ENCODE measurements around the gene MYO9A. TPM values are rescaled to one million over a fixed set of nuclear protein-coding genes. Genes with fewer than 3 reads are reported as not detected.

The MYO9A gene
- total and polyA plus RNA-seq, 10 of the 15 experiments (the other 5 are each of a cell fraction or from before 2014, with no cell fraction given): 3.3 to 25.3 (median 12.2) TPM

DNA sequence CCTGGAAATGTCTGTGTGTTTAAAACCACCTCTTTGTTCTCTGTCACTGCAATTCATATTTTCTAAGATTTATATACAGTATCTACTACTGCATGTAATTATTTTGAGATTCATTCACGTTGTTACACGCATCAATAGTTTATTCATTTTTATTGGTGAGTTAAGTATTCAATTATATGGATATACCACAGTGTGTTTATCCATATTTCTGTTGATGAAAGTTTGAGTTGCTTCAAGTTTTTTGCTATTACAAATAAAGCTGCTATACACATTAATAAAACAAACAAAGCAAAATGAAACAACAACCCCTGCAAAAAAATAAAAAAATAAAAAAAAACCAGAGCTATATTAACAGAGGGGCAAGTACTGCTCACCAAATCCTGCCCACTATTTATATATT, 185.3 kb downstream of the MYO9A start:
- BruUV-seq (replicated peaks): no TSS peak
- Histone ChIP-seq H3K27ac (ENCODE audit: control insufficient read depth, insufficient read depth) (no peak overlapping the region), H3K9ac (ENCODE audit: control insufficient read depth, insufficient read depth, low read length) (no peak overlapping the region), H3K4me3 (no peak overlapping the region), H3K4me2 (ENCODE audit: control insufficient read depth, insufficient read depth) (no peak overlapping the region), H2AFZ (ENCODE audit: control insufficient read depth, low read depth, low read length) (no peak overlapping the region), H4K20me1 (ENCODE audit: control insufficient read depth, insufficient read depth) (no peaks in the 10 kb centered on the region), H3K4me1 (ENCODE audit: control insufficient read depth, insufficient read depth, low read length) (no peaks in the 10 kb centered on the region), H3K9me3 (replicated peaks; ENCODE audit: control insufficient read depth, insufficient read depth, low read length) (peaks cover 14% of the 10 kb centered on the region), H3K79me2 (ENCODE audit: control insufficient read depth, insufficient read depth, low read length) (no peaks in the 10 kb centered on the region), H3K36me3 (ENCODE audit: control insufficient read depth in 2 of 2, insufficient read depth in 2 of 2, low read length in 1 of 2) (no peaks in the 10 kb centered on the region; a peak in 1 of 4 replicates), H3K27me3 (replicated peaks in 1 of 2; ENCODE audit: control insufficient read depth in 2 of 2, insufficient read depth in 2 of 2, low read length in 1 of 2) (no peaks in the 10 kb centered on the region)
- ChIA-PET SMC1A (ENCODE audit: uncharacterized antibody, unreplicated experiment) (no interaction called here), RAD21 (ENCODE audit: unreplicated experiment) (no interaction called here), CTCF (no interaction called here), POLR2A (no interaction called here)
- DNase-seq (ENCODE audit: low read depth, low spot score): no peak
- intact Hi-C loops (cut with micrococcal nuclease; ENCODE audit: unreplicated experiment) (loop anchor here (10.0 kb wide), 1 partner anchor 222 kb away; no protein-coding TSS in a partner anchor), in situ Hi-C loops (cut with MboI) (no loop called here)
- FAIRE-seq: no peak
- 100% methylated on average over 2 of the region's 2 CpGs for WGBS (ENCODE audit: insufficient coverage, insufficient replicate concordance, low lambda C conversion rate, missing lambda C conversion rate)
- TF ChIP-seq BCL11A (IDR thresholded peaks at IDR 0.05; ENCODE audit: low read depth, low read length) (no peak), SP1 (IDR thresholded peaks at IDR 0.05; ENCODE audit: low read depth, low read length) (no peak), SUPT20H (IDR thresholded peaks at IDR 0.05; ENCODE audit: borderline replicate concordance, control insufficient read depth, low read depth, low read length) (no peak), GABPA (IDR thresholded peaks at IDR 0.05; ENCODE audit: low read depth) (no peak), SREBF2 (IDR thresholded peaks at IDR 0.05; ENCODE audit: low read length) (no peak), SPI1 (IDR thresholded peaks at IDR 0.05; ENCODE audit: borderline replicate concordance, insufficient read depth, low read depth, low read length) (no peak), PBX3 (IDR thresholded peaks at IDR 0.05; ENCODE audit: insufficient replicate concordance, low read depth, low read length) (no peak), FOXK2 (IDR thresholded peaks at IDR 0.05) (no peak), SREBF1 (IDR thresholded peaks at IDR 0.05; ENCODE audit: low read length) (no peak), SUZ12 (IDR thresholded peaks at IDR 0.05; ENCODE audit: unreplicated experiment) (no peak), CHD1 (IDR thresholded peaks at IDR 0.05; ENCODE audit: low read depth, low read length) (no peak)
- TF ChIP-seq, protein P1, sequence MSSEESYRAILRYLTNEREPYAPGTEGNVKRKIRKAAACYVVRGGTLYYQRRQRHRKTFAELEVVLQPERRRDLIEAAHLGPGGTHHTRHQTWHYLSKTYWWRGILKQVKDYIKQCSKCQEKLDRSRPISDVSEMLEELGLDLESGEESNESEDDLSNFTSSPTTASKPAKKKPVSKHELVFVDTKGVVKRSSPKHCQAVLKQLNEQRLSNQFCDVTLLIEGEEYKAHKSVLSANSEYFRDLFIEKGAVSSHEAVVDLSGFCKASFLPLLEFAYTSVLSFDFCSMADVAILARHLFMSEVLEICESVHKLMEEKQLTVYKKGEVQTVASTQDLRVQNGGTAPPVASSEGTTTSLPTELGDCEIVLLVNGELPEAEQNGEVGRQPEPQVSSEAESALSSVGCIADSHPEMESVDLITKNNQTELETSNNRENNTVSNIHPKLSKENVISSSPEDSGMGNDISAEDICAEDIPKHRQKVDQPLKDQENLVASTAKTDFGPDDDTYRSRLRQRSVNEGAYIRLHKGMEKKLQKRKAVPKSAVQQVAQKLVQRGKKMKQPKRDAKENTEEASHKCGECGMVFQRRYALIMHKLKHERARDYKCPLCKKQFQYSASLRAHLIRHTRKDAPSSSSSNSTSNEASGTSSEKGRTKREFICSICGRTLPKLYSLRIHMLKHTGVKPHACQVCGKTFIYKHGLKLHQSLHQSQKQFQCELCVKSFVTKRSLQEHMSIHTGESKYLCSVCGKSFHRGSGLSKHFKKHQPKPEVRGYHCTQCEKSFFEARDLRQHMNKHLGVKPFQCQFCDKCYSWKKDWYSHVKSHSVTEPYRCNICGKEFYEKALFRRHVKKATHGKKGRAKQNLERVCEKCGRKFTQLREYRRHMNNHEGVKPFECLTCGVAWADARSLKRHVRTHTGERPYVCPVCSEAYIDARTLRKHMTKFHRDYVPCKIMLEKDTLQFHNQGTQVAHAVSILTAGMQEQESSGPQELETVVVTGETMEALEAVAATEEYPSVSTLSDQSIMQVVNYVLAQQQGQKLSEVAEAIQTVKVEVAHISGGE (CRISPR knock-in tag; IDR thresholded peaks at IDR 0.05): no peak
- TF ChIP-seq, protein P2, sequence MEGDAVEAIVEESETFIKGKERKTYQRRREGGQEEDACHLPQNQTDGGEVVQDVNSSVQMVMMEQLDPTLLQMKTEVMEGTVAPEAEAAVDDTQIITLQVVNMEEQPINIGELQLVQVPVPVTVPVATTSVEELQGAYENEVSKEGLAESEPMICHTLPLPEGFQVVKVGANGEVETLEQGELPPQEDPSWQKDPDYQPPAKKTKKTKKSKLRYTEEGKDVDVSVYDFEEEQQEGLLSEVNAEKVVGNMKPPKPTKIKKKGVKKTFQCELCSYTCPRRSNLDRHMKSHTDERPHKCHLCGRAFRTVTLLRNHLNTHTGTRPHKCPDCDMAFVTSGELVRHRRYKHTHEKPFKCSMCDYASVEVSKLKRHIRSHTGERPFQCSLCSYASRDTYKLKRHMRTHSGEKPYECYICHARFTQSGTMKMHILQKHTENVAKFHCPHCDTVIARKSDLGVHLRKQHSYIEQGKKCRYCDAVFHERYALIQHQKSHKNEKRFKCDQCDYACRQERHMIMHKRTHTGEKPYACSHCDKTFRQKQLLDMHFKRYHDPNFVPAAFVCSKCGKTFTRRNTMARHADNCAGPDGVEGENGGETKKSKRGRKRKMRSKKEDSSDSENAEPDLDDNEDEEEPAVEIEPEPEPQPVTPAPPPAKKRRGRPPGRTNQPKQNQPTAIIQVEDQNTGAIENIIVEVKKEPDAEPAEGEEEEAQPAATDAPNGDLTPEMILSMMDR (IDR thresholded peaks at IDR 0.05 in 2 of 3, conservative IDR thresholded peaks at IDR 0.05 in 1 of 3; ENCODE audit: control insufficient read depth in 2 of 3, extremely low read depth in 1 of 3, insufficient read depth in 1 of 3, low read depth in 3 of 3, low read length in 3 of 3): no peak
- no peak for ATAC-seq

Measured in GM12878 (cell line).